Subcutaneous abdominal adipose tissue (tissue), 5 donors: ENCODE data around the gene LRRC1.

Experiments used
- H3K27ac ChIP-seq: one replicate; pipeline ENCODE4 v1.7.0; 2013; ENCODE audit warnings: low read depth, mild to moderate bottlenecking, inconsistent platforms, low read length, moderate library complexity
- H3K27me3 ChIP-seq, 5 donors: one replicate each; pipeline ENCODE4 v1.7.0; 2013; ENCODE audit warnings: low read length in 5 of 5, inconsistent platforms in 1 of 5; ENCODE audit not compliant: control insufficient read depth in 5 of 5, insufficient read depth in 4 of 5
- H3K36me3 ChIP-seq, 5 donors: one replicate each; pipeline ENCODE4 v1.7.0; 2013; ENCODE audit warnings: low read length in 5 of 5; ENCODE audit not compliant: control insufficient read depth in 5 of 5, insufficient read depth in 5 of 5
- H3K4me1 ChIP-seq, 5 donors: one replicate each; pipeline ENCODE4 v1.7.0; 2013; ENCODE audit warnings: low read length in 5 of 5, mild to moderate bottlenecking in 3 of 5, moderate library complexity in 1 of 5; ENCODE audit not compliant: control insufficient read depth in 5 of 5, insufficient read depth in 5 of 5
- H3K4me3 ChIP-seq, 5 donors: one replicate each; pipeline ENCODE4 v1.7.0; 2013; ENCODE audit warnings: low read length in 5 of 5, low read depth in 1 of 5
- H3K9ac ChIP-seq, 5 donors: one replicate each; pipeline ENCODE4 v1.7.0; 2013; ENCODE audit warnings: low read length in 5 of 5, mild to moderate bottlenecking in 4 of 5, moderate library complexity in 3 of 5
- H3K9me3 ChIP-seq, 5 donors: one replicate each; pipeline ENCODE4 v1.7.0; 2013; ENCODE audit warnings: low read length in 5 of 5; ENCODE audit not compliant: control insufficient read depth in 5 of 5
- donor health status: healthy.
- donor health status: healthy.
- donor health status: healthy.
- donor health status: healthy.
- donor health status: healthy.

The LRRC1 gene

DNA sequence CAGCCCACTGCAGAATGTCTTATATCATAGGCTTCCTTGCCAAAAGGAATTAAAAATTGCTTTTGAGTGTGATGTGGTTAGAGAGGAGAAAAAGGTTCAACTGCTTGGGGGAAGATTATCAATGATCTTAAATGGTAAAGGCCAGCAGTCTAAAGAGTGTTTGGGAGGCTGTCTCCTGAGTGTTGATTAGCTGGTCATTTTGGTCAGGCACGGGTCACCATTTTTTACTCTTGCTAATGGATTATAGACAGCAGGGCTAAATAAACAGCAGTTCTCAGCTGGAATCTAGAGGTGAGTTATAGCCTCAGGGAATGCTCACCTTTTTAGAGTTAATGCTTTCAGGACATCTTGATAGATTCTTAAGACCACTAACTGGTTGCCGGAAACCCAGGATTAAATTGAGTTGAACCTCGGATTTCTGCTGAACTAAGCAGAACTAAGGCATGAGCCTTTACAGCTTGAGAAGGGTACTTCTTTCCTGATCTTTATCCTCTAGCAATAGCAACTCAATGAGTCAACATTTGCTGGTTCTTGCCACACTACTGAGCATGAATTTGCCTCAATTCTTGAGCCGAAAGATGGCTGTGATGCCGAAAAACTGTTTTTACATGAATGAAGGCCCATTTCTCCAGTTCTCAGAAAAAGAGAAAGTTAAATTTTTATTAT lies 120.4 kb downstream of the LRRC1 start:
- Histone ChIP-seq H3K36me3 (no peaks in the 10 kb centered on the region), H3K27me3 (no peaks in the 10 kb centered on the region), H3K4me3 (no peak overlapping the region), H3K4me1 (no peaks in the 10 kb centered on the region), H3K9me3 (no peaks in the 10 kb centered on the region), H3K9ac (no peak overlapping the region), H3K27ac (no peak overlapping the region)

DNA sequence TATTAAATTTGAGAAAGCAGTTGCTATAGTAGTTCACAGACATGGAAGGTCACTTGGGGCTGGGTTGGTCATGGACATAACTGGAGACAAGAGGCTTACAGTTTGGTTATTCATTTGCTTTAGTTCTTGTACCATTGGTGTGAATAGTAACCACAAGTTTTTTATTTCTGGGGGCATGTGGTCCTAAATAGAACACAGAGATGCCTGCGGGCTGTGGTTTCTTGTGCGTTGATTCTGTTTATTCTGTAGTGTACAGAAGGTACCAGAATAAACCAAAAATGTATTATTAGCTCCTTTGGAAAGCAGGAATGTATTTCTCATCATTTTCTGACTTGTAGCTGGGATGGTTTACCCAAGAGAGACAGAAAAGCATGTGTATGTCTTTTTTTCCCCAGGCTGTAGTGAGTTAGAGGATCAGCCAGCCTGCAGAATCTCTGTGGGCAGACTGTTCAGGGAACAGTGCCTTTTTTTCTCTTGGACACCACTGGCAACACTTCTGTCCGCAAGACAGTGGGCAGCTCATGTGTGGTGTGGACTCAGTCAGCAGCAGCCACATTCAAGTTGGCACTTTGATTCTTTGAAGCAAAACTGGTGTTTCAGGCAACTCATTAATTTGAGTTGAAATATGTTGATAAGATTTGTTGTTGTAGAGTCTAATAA lies 122.1 kb downstream of the LRRC1 start:
- Histone ChIP-seq H3K9me3 (no peaks in the 10 kb centered on the region), H3K4me1 (no peaks in the 10 kb centered on the region), H3K27ac (no peak overlapping the region), H3K36me3 (no peaks in the 10 kb centered on the region), H3K27me3 (no peaks in the 10 kb centered on the region), H3K9ac (no peak overlapping the region), H3K4me3 (no peak overlapping the region)

DNA sequence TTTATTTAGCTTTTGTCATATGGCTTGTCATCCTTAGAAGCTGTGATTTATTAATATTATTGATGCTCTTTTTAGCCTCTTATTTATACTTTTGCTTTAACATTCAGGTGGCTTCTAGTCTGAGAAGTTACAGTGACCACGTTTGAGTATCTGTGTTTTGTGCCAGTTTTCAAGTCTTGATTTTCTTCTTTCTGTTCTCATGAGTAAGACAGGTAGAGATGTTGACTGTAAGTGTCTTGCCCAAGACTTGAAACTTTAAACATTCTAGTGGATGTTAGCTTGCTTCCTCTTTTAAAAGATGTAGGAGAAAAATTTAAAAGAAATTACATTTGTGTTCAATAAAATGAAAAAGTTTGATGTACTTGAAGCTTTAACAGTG lies 122.6 kb downstream of the LRRC1 start:
- Histone ChIP-seq H3K36me3 (peaks cover 0 to under 1% (median 0%) of the 10 kb centered on the region in 5 donors), H3K9ac (no peak overlapping the region), H3K27me3 (no peaks in the 10 kb centered on the region), H3K4me3 (no peak overlapping the region), H3K27ac (no peak overlapping the region), H3K4me1 (no peaks in the 10 kb centered on the region), H3K9me3 (no peaks in the 10 kb centered on the region)

DNA sequence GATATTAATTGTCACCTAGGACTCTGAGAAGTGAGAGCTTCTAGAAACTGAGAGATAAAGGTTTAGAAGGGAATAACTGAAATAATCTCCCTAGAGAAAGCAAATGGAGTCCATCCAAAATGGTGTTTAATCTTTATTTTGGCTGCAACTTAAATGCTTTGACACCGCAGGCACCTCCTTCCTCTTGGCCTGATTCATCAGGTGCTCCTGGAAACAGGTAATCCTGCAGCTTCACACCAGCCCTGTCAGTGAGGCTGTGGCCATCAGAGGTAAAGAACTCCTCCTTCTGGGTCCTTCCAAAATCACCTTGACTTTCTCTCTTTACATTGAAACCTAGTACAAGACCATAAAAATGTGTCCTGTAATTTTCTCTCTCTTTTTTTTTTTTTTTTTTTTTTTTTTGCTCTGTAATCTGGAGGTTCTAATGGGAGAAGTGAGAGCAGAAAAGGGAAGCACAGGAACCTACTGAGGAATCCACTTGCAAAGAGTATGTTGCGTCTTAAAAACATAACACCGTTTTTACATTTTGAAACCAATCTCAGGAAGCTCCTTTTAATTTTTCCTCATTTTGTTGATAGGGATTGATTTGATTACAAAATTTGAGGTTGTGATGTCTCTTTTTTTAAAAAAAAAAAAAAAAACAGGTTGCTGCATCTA lies 124.2 kb downstream of the LRRC1 start:
- Histone ChIP-seq H3K27me3 (no peaks in the 10 kb centered on the region), H3K9me3 (no peaks in the 10 kb centered on the region), H3K27ac (no peak overlapping the region), H3K4me3 (no peak overlapping the region), H3K9ac (no peak overlapping the region), H3K36me3 (peaks cover 0 to 3% (median 0%) of the 10 kb centered on the region in 5 donors), H3K4me1 (no peaks in the 10 kb centered on the region)

DNA sequence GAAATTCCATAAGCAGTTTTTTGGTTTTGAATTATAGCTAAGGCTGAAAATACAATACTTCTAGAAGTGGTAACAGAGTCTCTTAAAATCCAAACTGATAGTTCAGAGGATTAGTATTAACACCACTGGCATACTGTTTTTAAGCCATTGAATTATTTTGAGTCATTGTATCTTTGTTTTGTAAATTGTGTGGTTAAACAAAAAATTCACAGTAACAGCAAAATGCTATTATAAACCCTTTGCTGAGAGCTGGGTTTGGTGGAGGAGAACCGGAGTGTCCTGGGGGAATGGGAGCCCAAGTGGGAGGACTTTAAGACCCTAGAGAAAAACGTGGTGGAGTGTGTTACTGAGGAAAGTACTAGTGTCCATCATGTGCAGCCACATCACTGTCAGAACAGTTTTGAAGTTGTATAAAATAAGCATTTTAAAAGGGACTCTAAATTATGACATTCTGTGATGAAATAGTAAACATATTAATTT lies 125.1 kb downstream of the LRRC1 start:
- Histone ChIP-seq H3K9me3 (no peaks in the 10 kb centered on the region), H3K27ac (no peak overlapping the region), H3K4me3 (no peak overlapping the region), H3K36me3 (peaks cover 0 to 3% (median 0%) of the 10 kb centered on the region in 5 donors), H3K9ac (no peak overlapping the region), H3K27me3 (no peaks in the 10 kb centered on the region), H3K4me1 (no peaks in the 10 kb centered on the region)

DNA sequence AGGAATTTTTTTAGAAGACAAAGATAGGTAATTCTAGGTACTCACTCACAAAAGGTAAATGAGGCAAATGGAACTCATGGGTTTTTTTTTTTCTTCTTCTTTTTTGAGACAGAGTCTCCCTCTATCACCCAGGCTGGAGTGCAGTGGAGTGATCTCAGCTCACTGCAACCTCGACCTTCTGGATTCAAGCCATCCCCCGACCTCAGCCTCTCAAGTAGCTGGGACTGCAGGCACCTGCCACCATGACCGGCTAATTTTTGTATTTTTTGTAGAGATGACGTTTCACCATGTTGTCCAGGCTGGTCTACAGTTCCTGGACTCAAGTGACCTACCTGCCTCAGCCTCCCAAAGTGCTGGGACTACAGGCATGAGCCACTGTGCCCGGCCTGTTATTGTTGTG lies 126.1 kb downstream of the LRRC1 start:
- Histone ChIP-seq H3K27me3 (no peaks in the 10 kb centered on the region), H3K9ac (no peak overlapping the region), H3K4me3 (no peak overlapping the region), H3K36me3 (peaks cover 0 to 3% (median 0%) of the 10 kb centered on the region in 5 donors), H3K27ac (no peak overlapping the region), H3K9me3 (no peaks in the 10 kb centered on the region), H3K4me1 (no peaks in the 10 kb centered on the region)

DNA sequence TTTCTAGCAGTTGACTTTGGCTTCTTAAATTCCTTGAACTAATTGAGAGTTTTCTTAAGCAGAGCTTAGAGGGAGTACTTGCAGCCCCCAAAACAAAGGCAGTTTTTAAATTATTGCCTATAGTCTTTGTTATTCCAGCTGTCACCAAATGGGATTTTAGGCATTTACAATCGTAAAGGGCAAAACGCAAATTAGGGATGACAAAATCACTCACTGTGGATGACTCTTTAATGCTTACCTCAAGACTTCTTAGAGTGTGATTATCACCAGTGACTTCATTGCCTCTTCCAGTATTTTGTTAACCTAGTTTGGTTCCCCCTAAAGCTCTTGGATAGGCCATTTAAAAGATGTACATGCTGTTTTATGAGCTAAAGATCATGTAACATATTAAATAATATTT lies 126.8 kb downstream of the LRRC1 start:
- Histone ChIP-seq H3K27ac (no peak overlapping the region), H3K9me3 (no peaks in the 10 kb centered on the region), H3K36me3 (peaks cover 0 to 3% (median 0%) of the 10 kb centered on the region in 5 donors), H3K9ac (no peak overlapping the region), H3K4me3 (no peak overlapping the region), H3K27me3 (no peaks in the 10 kb centered on the region), H3K4me1 (no peaks in the 10 kb centered on the region)

DNA sequence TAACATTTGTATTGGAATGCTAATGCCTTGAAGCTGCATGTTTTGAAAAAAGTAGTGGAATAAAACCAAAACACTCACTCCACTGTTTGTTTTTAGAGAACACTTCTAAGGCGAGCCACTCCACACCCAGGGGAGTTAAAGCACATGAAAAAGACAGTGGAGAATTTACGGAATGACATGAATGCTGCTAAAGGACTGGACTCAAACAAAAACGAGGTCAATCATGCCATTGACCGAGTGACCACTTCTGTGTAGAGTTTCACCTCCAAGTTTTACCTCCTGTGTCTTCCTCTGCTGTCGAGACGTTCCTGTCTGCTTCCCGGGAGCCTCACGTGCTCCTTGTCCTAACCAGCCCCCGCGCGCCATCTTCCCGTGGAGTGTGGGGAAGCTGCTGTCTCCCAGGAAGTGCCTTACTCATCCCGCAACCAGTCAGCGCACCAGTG lies 127.8 kb downstream of the LRRC1 start:
- H3K36me3 ChIP-seq = peaks cover 0 to 3% (median 0%) of the 10 kb centered on the region in 5 donors

DNA sequence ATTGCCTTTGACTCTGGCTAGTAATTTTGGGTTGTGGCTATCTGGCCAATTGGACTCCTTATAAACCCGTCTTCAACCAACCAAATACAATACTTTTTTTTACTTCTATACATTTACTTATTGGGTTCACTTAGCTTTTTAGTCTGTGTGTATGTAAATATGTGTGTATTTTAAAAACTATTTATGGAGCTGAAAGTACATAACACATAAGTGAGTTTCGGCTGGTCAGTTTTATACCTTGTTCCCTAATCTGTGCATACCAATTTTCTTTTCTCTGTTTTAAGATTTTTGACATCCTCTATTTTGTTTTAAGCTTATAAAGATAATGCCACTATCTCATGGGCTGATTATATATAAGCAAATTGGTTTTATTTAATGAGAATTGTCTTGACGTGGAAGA lies 129.5 kb downstream of the LRRC1 start:
- H3K9me3 ChIP-seq = no peaks in the 10 kb centered on the region
- no peaks in the 10 kb centered on the region for H3K27me3 ChIP-seq
- no peak overlapping the region for H3K27ac ChIP-seq
- peaks cover 0 to 5% (median 4%) of the 10 kb centered on the region in 5 donors for H3K4me1 ChIP-seq
- no peak overlapping the region for H3K9ac ChIP-seq
- H3K4me3 ChIP-seq = no peak overlapping the region
- H3K36me3 ChIP-seq = peaks cover 0 to 3% (median 0%) of the 10 kb centered on the region in 5 donors

More for the DNA sequence above, 127.8 kb downstream of the LRRC1 start:
- no peak overlapping the region for H3K27ac ChIP-seq
- H3K9ac ChIP-seq = no peak overlapping the region
- no peaks in the 10 kb centered on the region for H3K9me3 ChIP-seq
- H3K4me3 ChIP-seq = peak overlapping the region in 1 of 5 donors; percentile 22
- no peaks in the 10 kb centered on the region for H3K4me1 ChIP-seq
- no peaks in the 10 kb centered on the region for H3K27me3 ChIP-seq

DNA sequence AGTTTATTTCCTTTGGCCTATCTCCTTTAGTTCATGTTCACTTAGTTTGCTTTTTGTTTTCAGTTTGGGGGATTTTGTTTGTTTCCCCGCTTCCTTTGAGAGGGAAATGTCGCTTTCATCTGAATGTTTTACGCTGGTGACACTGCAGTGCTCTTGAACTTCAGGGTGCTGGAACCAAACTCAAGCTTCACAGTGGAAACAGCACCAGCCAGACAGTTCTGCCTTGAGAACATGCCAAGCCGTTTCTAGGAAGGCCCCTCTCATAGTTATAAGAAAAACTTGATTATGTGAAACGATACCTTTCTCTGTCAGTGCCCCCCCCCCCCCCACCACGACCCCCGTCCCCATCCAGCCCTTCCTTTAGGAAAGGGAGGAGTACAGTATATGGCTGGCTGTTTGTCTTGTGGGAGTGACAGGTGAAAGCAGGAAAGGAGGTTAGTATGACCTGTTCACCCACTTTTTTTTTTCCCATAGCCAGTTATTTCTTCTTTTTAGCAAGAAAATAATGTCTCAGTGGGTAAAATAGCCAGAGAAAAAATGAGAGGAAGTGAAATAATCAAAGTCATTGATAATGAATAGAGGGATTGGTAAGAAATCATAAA lies 130.1 kb downstream of the LRRC1 start:
- Histone ChIP-seq H3K27me3 (no peaks in the 10 kb centered on the region), H3K27ac (no peak overlapping the region), H3K9me3 (no peaks in the 10 kb centered on the region), H3K4me1 (peaks cover 4 to 7% (median 6%) of the 10 kb centered on the region in 5 donors), H3K9ac (no peak overlapping the region), H3K4me3 (no peak overlapping the region), H3K36me3 (peaks cover 0 to 3% (median 0%) of the 10 kb centered on the region in 5 donors)
